IMR-90 (cell line): Measurements from ENCODE around the gene CAPN2. TPM values are rescaled to one million over a fixed set of nuclear protein-coding genes. Genes with fewer than 3 reads are reported as not detected.
"Not testable (repeated sequence)": the region's sequence is repeated elsewhere in the genome, so short reads cannot be mapped to it uniquely, and the experiment has no call there.

ENCODE experiments used
- ATAC-seq: fragments of 200-7000 bp; cut with Tn5 transposase; 2 replicates; pipeline ENCODE4 v1.9.1; 2020; ENCODE audit warnings: low read depth, mild to moderate bottlenecking, moderate library complexity
- BruUV-seq: library from RNA; stranded (reverse); fragments of 400-500 nt; replicated peaks from 2 replicates; lab custom pipeline; 2021; lab: Mats Ljungman, UMichigan
- CTCF ChIA-PET: fragments of 300-600 bp; formaldehyde crosslinking; extraction: SDS; loops from one replicate; lab custom pipeline; 2021; ENCODE audit warnings: antibody characterized with exemption; lab: Yijun Ruan, JAX
- POLR2A ChIA-PET: fragments of 300-600 bp; sonication (Branson Sonifier 250); formaldehyde crosslinking; loops from one replicate; lab custom pipeline; 2022; ENCODE audit warnings: antibody characterized with exemption; ENCODE audit not compliant: unreplicated experiment; lab: Charles Lee
- DNase-seq: peaks from one replicate; pipeline ENCODE4 v3.0.0; 2013
- H2AFZ ChIP-seq: replicated peaks from 2 replicates; pipeline ENCODE3; 2013; ENCODE audit warnings: low read length, mild to moderate bottlenecking; ENCODE audit not compliant: poor library complexity
- H2AK5ac ChIP-seq: 2 replicates; pipeline ENCODE4 v1.6.1; 2013; ENCODE audit warnings: low read depth, low read length, inconsistent platforms
- H2AK9ac ChIP-seq: replicated peaks from 2 replicates; pipeline ENCODE3; 2013; ENCODE audit warnings: mild to moderate bottlenecking, low read depth, low read length, moderate library complexity; ENCODE audit not compliant: poor library complexity
- H2BK120ac ChIP-seq: 2 replicates; pipeline ENCODE4 v1.6.1; 2013; ENCODE audit warnings: low read depth, low read length, inconsistent platforms
- H2BK15ac ChIP-seq: 3 replicates; pipeline ENCODE4 v1.6.1; 2013; ENCODE audit warnings: low read depth, low read length, inconsistent platforms
- H2BK20ac ChIP-seq: 2 replicates; pipeline ENCODE4 v1.6.1; 2013; ENCODE audit warnings: low read depth, mild to moderate bottlenecking, inconsistent platforms, low read length, moderate library complexity
- H2BK5ac ChIP-seq: 2 replicates; pipeline ENCODE4 v1.6.1; 2013; ENCODE audit warnings: mild to moderate bottlenecking, low read depth, low read length, inconsistent platforms; ENCODE audit not compliant: poor library complexity, severe bottlenecking
- H3K14ac ChIP-seq: replicated peaks from 2 replicates; pipeline ENCODE4 v1.6.1; 2013; ENCODE audit warnings: low read depth, low read length, inconsistent platforms
- H3K18ac ChIP-seq: 2 replicates; pipeline ENCODE4 v1.6.1; 2013; ENCODE audit warnings: low read depth, low read length, control low read depth
- H3K23ac ChIP-seq: 2 replicates; pipeline ENCODE4 v1.6.1; 2013; ENCODE audit warnings: low read depth, low read length, inconsistent platforms
- H3K27ac ChIP-seq: 2 replicates; pipeline ENCODE4 v1.5.1; 2013; ENCODE audit warnings: mild to moderate bottlenecking, control low read depth, low read length; ENCODE audit not compliant: insufficient read depth
- H3K27me3 ChIP-seq: 2 replicates; pipeline ENCODE4 v1.6.1; 2013; ENCODE audit warnings: low read length; ENCODE audit not compliant: control insufficient read depth, insufficient read depth
- H3K36me3 ChIP-seq: 2 replicates; pipeline ENCODE4 v1.6.1; 2013; ENCODE audit warnings: low read length, mixed read lengths; ENCODE audit not compliant: control insufficient read depth, insufficient read depth
- H3K4ac ChIP-seq: 2 replicates; pipeline ENCODE4 v1.6.1; 2013; ENCODE audit warnings: low read depth, low read length, inconsistent platforms
- H3K4me1 ChIP-seq: 2 replicates; pipeline ENCODE4 v1.6.1; 2013; ENCODE audit warnings: low read length, mixed read lengths; ENCODE audit not compliant: control insufficient read depth, insufficient read depth
- H3K4me2 ChIP-seq: 2 replicates; pipeline ENCODE4 v1.6.1; 2013; ENCODE audit warnings: low read depth, mild to moderate bottlenecking, control low read depth, low read length, moderate library complexity
- H3K4me3 ChIP-seq: 2 replicates; pipeline ENCODE4 v1.5.1; 2013; ENCODE audit warnings: low read depth, mild to moderate bottlenecking, control low read depth, low read length, moderate library complexity; ENCODE audit not compliant: insufficient read depth
- H3K56ac ChIP-seq: 2 replicates; pipeline ENCODE4 v1.6.1; 2013; ENCODE audit warnings: low read length, inconsistent platforms; ENCODE audit not compliant: insufficient read depth; ENCODE audit errors: extremely low read depth
- H3K79me1 ChIP-seq, 2 experiments: 2 replicates each; pipeline ENCODE4 v1.6.1; 2013; ENCODE audit warnings: low read length in 2 of 2, inconsistent platforms in 1 of 2, low read depth in 1 of 2
- H3K9ac ChIP-seq: 2 replicates; pipeline ENCODE4 v1.6.1; 2013; ENCODE audit warnings: low read depth, low read length, control low read depth
- H3K9me1 ChIP-seq: 2 replicates; pipeline ENCODE4 v1.6.1; 2013; ENCODE audit warnings: low read length, inconsistent platforms; ENCODE audit not compliant: insufficient read depth
- H3K9me3 ChIP-seq: 2 replicates; pipeline ENCODE4 v1.6.1; 2013; ENCODE audit warnings: low read length; ENCODE audit not compliant: control insufficient read depth, insufficient read depth
- H4K20me1 ChIP-seq: 2 replicates; pipeline ENCODE4 v1.6.1; 2013; ENCODE audit warnings: low read length, inconsistent platforms; ENCODE audit not compliant: insufficient read depth
- H4K5ac ChIP-seq: 2 replicates; pipeline ENCODE4 v1.6.1; 2013; ENCODE audit warnings: mild to moderate bottlenecking, low read depth, low read length, control low read depth
- H4K8ac ChIP-seq, 2 experiments: 2 replicates each; pipeline ENCODE4 v1.6.1; 2013; ENCODE audit warnings: low read depth in 2 of 2, low read length in 2 of 2, control low read depth in 1 of 2, inconsistent platforms in 1 of 2
- H4K91ac ChIP-seq: 2 replicates; pipeline ENCODE4 v1.6.1; 2013; ENCODE audit warnings: low read depth, low read length, inconsistent platforms; ENCODE audit not compliant: insufficient read depth
- WGBS, 2 experiments: methylation state at CpG; one replicate each; pipeline versions ENCODE4 v1.1.5 to v1.1.7; 2013; ENCODE audit warnings: missing lambda C conversion rate in 2 of 2; ENCODE audit not compliant: insufficient read length in 1 of 2; ENCODE audit errors: extremely low coverage in 2 of 2; 5-methylcytosine and 5-hydroxymethylcytosine counted together
- dilution Hi-C: fragments of 300-500 bp; cut with HindIII; formaldehyde crosslinking; loops from one replicate; pipeline ENCODE4 v1.14.3; 2018; ENCODE audit warnings: low sequenced_read_pairs; ENCODE audit not compliant: unreplicated experiment
- in situ Hi-C: fragments of 300-500 bp; cut with MboI; formaldehyde crosslinking; loops from 3 replicates; pipeline ENCODE4 v1.14.3; 2019; ENCODE audit warnings: low sequenced_read_pairs, inconsistent platforms, mixed read lengths
- intact Hi-C: fragments of 100-400 bp; cut with micrococcal nuclease; formaldehyde crosslinking; loops from 2 replicates; pipeline ENCODE4 v1.10.0; 2022
- polyA plus RNA-seq, 3 experiments: library from polyadenylated mRNA; depleted of rRNA; stranded (reverse); fragments of >200 nt; gene quantifications; 2 replicates each; pipeline ENCODE4 v1.2.3, GENCODE V29; 2012; ENCODE audit warnings: low replicate concordance in 1 of 3
- total RNA-seq: library from RNA; depleted of rRNA; stranded (reverse); fragments of >200 nt; gene quantifications from 2 replicates; pipeline ENCODE4 v1.2.3, GENCODE V29; 2012

Gene CAPN2
- total and polyA plus RNA-seq, 2 of the 4 experiments (the other 2 are of a cell fraction): 339 to 430 TPM

- H3K9me1 ChIP-seq, BruUV-seq, H3K4me3 ChIP-seq, H2AFZ ChIP-seq, H3K4ac ChIP-seq, H2BK5ac ChIP-seq, DNase-seq, H3K56ac ChIP-seq, H3K4me2 ChIP-seq, H3K9me3 ChIP-seq, H4K5ac ChIP-seq, H4K91ac ChIP-seq, H3K27me3 ChIP-seq, H2AK9ac ChIP-seq, H2BK20ac ChIP-seq, H3K4me1 ChIP-seq, H3K23ac ChIP-seq, H2AK5ac ChIP-seq, H3K14ac ChIP-seq, POLR2A ChIA-PET, H3K18ac ChIP-seq, H2BK120ac ChIP-seq, ATAC-seq, H3K9ac ChIP-seq, H4K20me1 ChIP-seq, H2BK15ac ChIP-seq, H3K27ac ChIP-seq, in situ Hi-C loops, H4K8ac ChIP-seq, dilution Hi-C loops: not testable (repeated sequence)
- Histone ChIP-seq H3K79me1 (peaks cover 25 to 33% of the 10 kb centered on the region in 2 experiments), H3K36me3 (peaks cover 36% of the 10 kb centered on the region)
- WGBS, 2 experiments: no CpG with 5 or more reads among the region's 4 CpGs
- CTCF ChIA-PET: interaction anchor here (1.2 kb wide), 1 partner anchor 10 kb away, joined by 4 read pairs; no protein-coding TSS in a partner anchor
- intact Hi-C loops: loop anchor here (2.0 to 10.0 kb wide), 3 partner anchors 37 to 305 kb away; partner anchors contain the start of gene FBXO28
Observed at GRCh38 chr1:223809905-223810304, 97.6 kb downstream of the CAPN2 start.
